Thoracic aorta (tissue), 2 donors: ENCODE measurements around the gene ABCD3. TPM values are rescaled to one million over a fixed set of nuclear protein-coding genes. Genes with fewer than 3 reads are reported as not detected.

Experiments used
- ATAC-seq: fragments of 150-250 bp; one replicate; pipeline ENCODE4 v1.8.0; 2017; ENCODE audit warnings: low read depth; ENCODE audit not compliant: insufficient number of reproducible peaks, low FRiP score
- DNase-seq: peaks from one replicate; pipeline ENCODE4 v3.0.0-alpha.2; 2020; ENCODE audit warnings: low spot score
- H3K27ac ChIP-seq, 2 donors: fragments of 200-600 bp; sonication (generic); 1 replicate in 1 of 2; 2 replicates in 1 of 2; pipeline ENCODE4 v1.5.1; 2016; ENCODE audit warnings: mild to moderate bottlenecking in 2 of 2, moderate library complexity in 2 of 2
- H3K27me3 ChIP-seq: fragments of 200-600 bp; sonication (generic); replicated peaks from 2 replicates; pipeline ENCODE4 v1.6.0; 2016; ENCODE audit warnings: mild to moderate bottlenecking; ENCODE audit not compliant: insufficient read depth
- H3K36me3 ChIP-seq: fragments of 200-600 bp; sonication (generic); one replicate; pipeline ENCODE4 v1.5.1; 2016
- H3K4me1 ChIP-seq, 2 donors: fragments of 200-600 bp; sonication (generic); 1 replicate in 1 of 2; 2 replicates in 1 of 2; pipeline versions ENCODE4 v1.5.1 to v1.6.0; 2016; ENCODE audit warnings: low read depth in 2 of 2, mild to moderate bottlenecking in 1 of 2; ENCODE audit not compliant: control insufficient read depth in 1 of 2
- H3K4me3 ChIP-seq: fragments of 200-600 bp; sonication (generic); 2 replicates; pipeline ENCODE4 v1.5.1; 2016; ENCODE audit warnings: mild to moderate bottlenecking
- H3K9me3 ChIP-seq: fragments of 200-600 bp; sonication (generic); 2 replicates; pipeline ENCODE4 v1.5.1; 2016
- total RNA-seq, 2 donors: library from RNA; depleted of rRNA; stranded (reverse); fragments of >200 nt; gene quantifications; one replicate each; pipeline versions ENCODE4 v1.1.0 to v1.2.3, GENCODE V29; 2016
- TF ChIP-seq, protein P1 (sequence below): fragments of 200-600 bp; sonication (generic); IDR thresholded peaks from one replicate; pipeline ENCODE4 v1.5.1; 2019; ENCODE audit warnings: antibody characterized with exemption

ABCD3 gene
- total RNA-seq, 2 donors from 2014 or later, result 14.0 to 31.7 TPM

DNA sequence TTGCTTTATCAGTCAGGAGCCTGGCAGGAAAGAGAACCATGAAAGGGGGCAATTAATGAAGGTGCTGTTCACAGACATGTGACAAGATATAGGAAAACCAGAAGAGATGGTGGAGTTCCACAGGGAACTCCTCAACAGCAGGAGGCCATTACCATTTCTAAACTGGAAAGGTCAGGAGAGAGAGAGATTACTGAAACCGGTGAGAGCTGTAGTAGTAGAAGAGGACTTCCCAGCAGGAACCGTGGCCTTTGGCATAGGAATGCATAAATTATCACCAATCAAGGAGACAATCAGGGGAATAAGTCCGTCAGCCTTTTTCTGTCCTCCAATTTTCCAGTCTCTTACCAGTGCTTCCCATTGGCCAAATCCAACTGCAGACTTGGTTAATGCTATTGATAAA, 23.0 kb upstream of the ABCD3 start:
- TF ChIP-seq, protein P1, sequence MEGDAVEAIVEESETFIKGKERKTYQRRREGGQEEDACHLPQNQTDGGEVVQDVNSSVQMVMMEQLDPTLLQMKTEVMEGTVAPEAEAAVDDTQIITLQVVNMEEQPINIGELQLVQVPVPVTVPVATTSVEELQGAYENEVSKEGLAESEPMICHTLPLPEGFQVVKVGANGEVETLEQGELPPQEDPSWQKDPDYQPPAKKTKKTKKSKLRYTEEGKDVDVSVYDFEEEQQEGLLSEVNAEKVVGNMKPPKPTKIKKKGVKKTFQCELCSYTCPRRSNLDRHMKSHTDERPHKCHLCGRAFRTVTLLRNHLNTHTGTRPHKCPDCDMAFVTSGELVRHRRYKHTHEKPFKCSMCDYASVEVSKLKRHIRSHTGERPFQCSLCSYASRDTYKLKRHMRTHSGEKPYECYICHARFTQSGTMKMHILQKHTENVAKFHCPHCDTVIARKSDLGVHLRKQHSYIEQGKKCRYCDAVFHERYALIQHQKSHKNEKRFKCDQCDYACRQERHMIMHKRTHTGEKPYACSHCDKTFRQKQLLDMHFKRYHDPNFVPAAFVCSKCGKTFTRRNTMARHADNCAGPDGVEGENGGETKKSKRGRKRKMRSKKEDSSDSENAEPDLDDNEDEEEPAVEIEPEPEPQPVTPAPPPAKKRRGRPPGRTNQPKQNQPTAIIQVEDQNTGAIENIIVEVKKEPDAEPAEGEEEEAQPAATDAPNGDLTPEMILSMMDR, result no peak

DNA sequence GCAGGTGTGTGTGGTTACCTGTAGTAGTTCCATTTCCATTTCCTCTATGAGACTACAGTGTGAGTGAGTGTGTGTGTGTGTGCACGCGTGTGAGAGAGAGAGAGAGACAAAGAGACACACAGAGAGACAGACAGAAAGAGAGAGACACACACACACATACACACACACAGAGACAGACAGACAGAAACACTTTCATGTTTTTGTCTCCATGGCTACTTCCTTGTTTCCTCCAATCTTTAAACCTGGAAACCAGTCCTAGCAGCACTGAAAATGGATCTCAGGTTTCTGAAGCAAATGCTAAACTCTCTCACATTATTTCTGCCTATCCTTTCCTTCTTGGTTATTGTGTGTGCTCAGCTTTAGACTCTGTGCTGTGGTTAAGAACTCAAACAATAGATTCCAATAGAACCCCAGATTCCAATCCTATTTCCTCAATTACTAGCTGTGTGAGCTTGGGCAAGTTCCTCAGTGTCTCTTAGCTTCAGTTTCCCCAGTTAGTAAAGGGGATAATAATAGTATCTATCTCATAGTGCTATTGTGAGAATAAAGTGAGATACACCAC, 22.4 kb upstream of the ABCD3 start:
- H3K9me3 ChIP-seq, result no peaks in the 10 kb centered on the region
- TF ChIP-seq, protein P1, result no peak
- no peaks in the 10 kb centered on the region for H3K4me1 ChIP-seq
- H3K27ac ChIP-seq, result no peak overlapping the region
- ATAC-seq (no peak), DNase-seq (no peak)
- no peaks in the 10 kb centered on the region for H3K27me3 ChIP-seq
- H3K36me3 ChIP-seq, result no peaks in the 10 kb centered on the region
- H3K4me3 ChIP-seq, result no peak overlapping the region

More for the DNA sequence above, 23.0 kb upstream of the ABCD3 start:
- DNase-seq (no peak), ATAC-seq (no peak)
- no peak overlapping the region for H3K4me3 ChIP-seq
- no peak overlapping the region for H3K27ac ChIP-seq
- H3K9me3 ChIP-seq, result no peaks in the 10 kb centered on the region
- no peaks in the 10 kb centered on the region for H3K27me3 ChIP-seq
- H3K4me1 ChIP-seq, result no peaks in the 10 kb centered on the region
- H3K36me3 ChIP-seq, result no peaks in the 10 kb centered on the region

DNA sequence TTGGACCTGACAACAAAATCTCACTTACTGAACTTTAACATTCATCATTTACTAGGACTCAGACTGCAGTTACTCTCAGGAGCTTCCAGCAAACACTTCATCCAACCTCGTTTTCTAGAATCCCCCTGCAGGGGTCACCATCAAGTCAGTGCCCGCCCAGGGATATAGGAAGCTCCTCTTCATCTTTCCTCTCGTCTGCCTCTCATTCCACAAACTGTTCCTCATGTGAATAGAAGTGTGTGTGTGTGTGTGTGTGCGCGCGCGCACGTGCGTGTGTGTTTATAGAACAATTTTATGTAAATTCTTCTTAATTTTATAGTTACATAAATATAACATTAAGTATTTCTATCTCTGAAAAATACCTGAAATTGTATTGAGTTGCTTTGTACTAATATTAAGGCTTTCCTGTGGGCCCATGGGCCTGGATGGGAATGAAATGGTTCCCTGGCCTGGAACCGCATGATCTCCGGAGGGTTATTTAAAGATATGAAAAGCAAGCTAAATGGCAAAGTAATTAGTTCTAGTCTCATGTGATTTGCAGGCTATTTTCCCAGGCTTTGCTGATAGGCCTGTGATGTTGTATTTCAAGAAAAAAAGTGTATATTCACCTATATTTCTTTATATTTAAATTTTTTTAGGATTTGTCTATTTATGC, 21.7 kb upstream of the ABCD3 start:
- ATAC-seq, result no peak
- no peak for DNase-seq
- H3K36me3 ChIP-seq, result no peaks in the 10 kb centered on the region
- H3K27ac ChIP-seq, result no peak overlapping the region
- no peaks in the 10 kb centered on the region for H3K27me3 ChIP-seq
- H3K4me3 ChIP-seq, result no peak overlapping the region
- TF ChIP-seq, protein P1, result no peak
- H3K9me3 ChIP-seq, result no peaks in the 10 kb centered on the region
- peaks cover 0 to 5% of the 10 kb centered on the region in 2 donors for H3K4me1 ChIP-seq

DNA sequence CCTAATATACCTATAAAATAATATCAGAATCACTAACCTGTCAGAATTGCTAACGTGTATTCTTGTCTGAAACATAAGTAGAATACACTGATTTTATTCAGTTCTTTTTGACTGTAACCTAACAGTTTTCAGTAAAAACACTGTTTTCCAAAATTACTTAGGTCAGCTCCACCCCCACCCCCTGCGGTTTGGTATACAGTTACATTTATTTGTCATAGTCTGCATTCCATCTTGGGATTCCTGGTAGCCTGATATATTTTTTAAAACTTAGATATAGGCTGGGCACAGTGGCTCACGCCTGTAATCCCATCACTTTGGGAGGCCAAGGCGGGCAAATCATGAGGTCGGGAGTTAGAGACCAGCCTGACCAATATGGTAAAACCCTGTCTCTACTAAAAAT, 19.8 kb upstream of the ABCD3 start:
- ATAC-seq, result no peak
- TF ChIP-seq, protein P1, result no peak
- Histone ChIP-seq H3K36me3 (no peaks in the 10 kb centered on the region), H3K4me1 (peaks cover 0 to 5% of the 10 kb centered on the region in 2 donors), H3K9me3 (no peaks in the 10 kb centered on the region), H3K4me3 (no peak overlapping the region), H3K27ac (no peak overlapping the region), H3K27me3 (no peaks in the 10 kb centered on the region)
- DNase-seq, result no peak

DNA sequence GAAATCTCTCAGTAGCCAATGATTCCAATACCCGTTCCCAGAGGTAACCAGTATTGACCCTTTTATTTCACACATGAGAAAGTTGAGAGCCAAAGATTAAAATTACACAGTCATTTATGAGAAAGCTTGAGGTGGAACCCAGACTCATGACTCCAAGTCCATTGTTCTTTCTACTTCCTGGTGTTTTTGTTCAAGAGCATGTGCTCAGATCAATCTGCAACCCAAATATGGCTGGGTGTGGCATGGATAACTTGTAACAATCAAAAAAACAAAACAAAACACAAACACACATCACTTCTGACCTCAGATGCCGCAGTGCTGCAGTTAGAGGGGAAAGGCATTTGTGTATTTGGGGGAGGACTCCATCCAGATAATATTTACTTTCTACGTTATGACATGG, 18.7 kb upstream of the ABCD3 start:
- Histone ChIP-seq H3K4me1 (peaks cover 0 to 5% of the 10 kb centered on the region in 2 donors), H3K27ac (no peak overlapping the region), H3K27me3 (no peaks in the 10 kb centered on the region), H3K36me3 (no peaks in the 10 kb centered on the region), H3K4me3 (no peak overlapping the region), H3K9me3 (no peaks in the 10 kb centered on the region)
- TF ChIP-seq, protein P1, result no peak
- DNase-seq (no peak), ATAC-seq (no peak)
